Uterus (tissue), 4 donors: ENCODE data around the gene PLEKHB2. TPM values are rescaled to one million over a fixed set of nuclear protein-coding genes. Genes with fewer than 3 reads are reported as not detected.
A peak's percentile ranks its signal among the peaks of the same experiment; 100 is the strongest.

ENCODE experiments used
- DNase-seq, 2 donors: peaks; one replicate each; pipeline ENCODE4 v3.0.0-alpha.2; 2019 to 2020
- H3K27ac ChIP-seq, 2 donors: fragments of 200-600 bp; sonication (generic); 1 replicate in 1 of 2; 2 replicates in 1 of 2; pipeline ENCODE4 v1.5.1; 2016 to 2018
- H3K27me3 ChIP-seq, 2 donors: fragments of 200-600 bp; sonication (generic); one replicate each; pipeline ENCODE4 v1.5.1; 2018 to 2019; ENCODE audit warnings: control low read depth in 1 of 2
- H3K36me3 ChIP-seq, 2 donors: fragments of 200-600 bp; sonication (generic); one replicate each; pipeline ENCODE4 v1.5.1; 2019; ENCODE audit warnings: control low read depth in 1 of 2
- H3K4me1 ChIP-seq, 2 donors: fragments of 200-600 bp; sonication (generic); one replicate each; pipeline ENCODE4 v1.5.1; 2018 to 2019; ENCODE audit warnings: control low read depth in 1 of 2
- H3K4me3 ChIP-seq, 2 donors: fragments of 200-600 bp; sonication (generic); 1 replicate in 1 of 2; 2 replicates in 1 of 2; pipeline ENCODE4 v1.5.1; 2018 to 2019; ENCODE audit warnings: mild to moderate bottlenecking in 1 of 2
- H3K9me3 ChIP-seq, 2 donors: fragments of 200-600 bp; sonication (generic); one replicate each; pipeline ENCODE4 v1.5.1; 2019; ENCODE audit warnings: control low read depth in 1 of 2
- POLR2A ChIP-seq, 2 donors: fragments of 450-650 bp; IDR thresholded peaks; one replicate each; pipeline ENCODE4 v1.6.1; 2016; ENCODE audit warnings: antibody characterized with exemption in 2 of 2, mild to moderate bottlenecking in 1 of 2, moderate library complexity in 1 of 2
- intact Hi-C: fragments of 100-400 bp; cut with DNase I; formaldehyde crosslinking; loops from one replicate; pipeline ENCODE4 v1.15.1; 2023; ENCODE audit warnings: low total_unique reads
- total RNA-seq, 4 donors: library from RNA; depleted of rRNA in 3 of 4; stranded (reverse); fragments of >200 nt in 3 of 4; gene quantifications; one replicate each; pipeline versions ENCODE4 v1.1.0 to v1.2.4, GENCODE V29; 2014 to 2023
- TF ChIP-seq, protein P1 (sequence below), 4 experiments: fragments of 200-600 bp in 2 of 4; fragments of 450-650 bp in 2 of 4; sonication (generic) in 2 of 4; IDR thresholded peaks; one replicate each; pipeline ENCODE4 v1.5.1; 2016 to 2019; ENCODE audit warnings: antibody characterized with exemption in 4 of 4, mild to moderate bottlenecking in 2 of 4, moderate library complexity in 1 of 4
- donor health status: DM: yes; HTN: yes; CAD: no.

Gene PLEKHB2
- total RNA-seq, 4 donors from 2014 or later = 11.8 to 58.9 (median 17.9) TPM

DNA sequence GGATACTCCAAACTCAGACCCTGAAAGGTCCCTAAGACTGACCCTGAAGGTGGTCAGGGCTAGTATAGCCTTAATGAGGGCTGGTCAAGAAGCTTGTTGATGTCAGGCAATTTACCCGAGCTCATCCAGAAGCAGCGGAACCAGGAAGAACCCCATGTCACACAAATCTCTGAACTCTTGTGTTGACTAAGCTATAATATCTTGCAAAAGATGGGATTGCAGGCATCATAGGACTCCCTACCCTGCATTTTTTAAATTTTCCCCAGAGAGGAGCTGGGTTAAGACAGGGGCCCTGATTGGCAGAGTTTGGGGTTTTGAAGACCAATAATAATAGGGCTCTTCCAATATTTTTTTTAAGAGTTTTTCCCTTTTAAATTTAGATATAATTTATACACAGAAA lies 2.0 kb upstream of the PLEKHB2 start:
- Histone ChIP-seq H3K36me3 (no peaks in the 10 kb centered on the region), H3K27me3 (no peaks in the 10 kb centered on the region), H3K4me3 (no peak overlapping the region), H3K27ac (no peak overlapping the region), H3K4me1 (peaks cover 0 to 7% of the 10 kb centered on the region in 2 donors), H3K9me3 (no peaks in the 10 kb centered on the region)
- DNase-seq = no peak
- no peak for TF ChIP-seq POLR2A (IDR thresholded peaks at IDR 0.05)
- TF ChIP-seq, protein P1, sequence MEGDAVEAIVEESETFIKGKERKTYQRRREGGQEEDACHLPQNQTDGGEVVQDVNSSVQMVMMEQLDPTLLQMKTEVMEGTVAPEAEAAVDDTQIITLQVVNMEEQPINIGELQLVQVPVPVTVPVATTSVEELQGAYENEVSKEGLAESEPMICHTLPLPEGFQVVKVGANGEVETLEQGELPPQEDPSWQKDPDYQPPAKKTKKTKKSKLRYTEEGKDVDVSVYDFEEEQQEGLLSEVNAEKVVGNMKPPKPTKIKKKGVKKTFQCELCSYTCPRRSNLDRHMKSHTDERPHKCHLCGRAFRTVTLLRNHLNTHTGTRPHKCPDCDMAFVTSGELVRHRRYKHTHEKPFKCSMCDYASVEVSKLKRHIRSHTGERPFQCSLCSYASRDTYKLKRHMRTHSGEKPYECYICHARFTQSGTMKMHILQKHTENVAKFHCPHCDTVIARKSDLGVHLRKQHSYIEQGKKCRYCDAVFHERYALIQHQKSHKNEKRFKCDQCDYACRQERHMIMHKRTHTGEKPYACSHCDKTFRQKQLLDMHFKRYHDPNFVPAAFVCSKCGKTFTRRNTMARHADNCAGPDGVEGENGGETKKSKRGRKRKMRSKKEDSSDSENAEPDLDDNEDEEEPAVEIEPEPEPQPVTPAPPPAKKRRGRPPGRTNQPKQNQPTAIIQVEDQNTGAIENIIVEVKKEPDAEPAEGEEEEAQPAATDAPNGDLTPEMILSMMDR (IDR thresholded peaks at IDR 0.05) = no peak
- intact Hi-C loops = loop anchor here (10.0 kb wide), 1 partner anchor 738 kb away; no protein-coding TSS in a partner anchor

DNA sequence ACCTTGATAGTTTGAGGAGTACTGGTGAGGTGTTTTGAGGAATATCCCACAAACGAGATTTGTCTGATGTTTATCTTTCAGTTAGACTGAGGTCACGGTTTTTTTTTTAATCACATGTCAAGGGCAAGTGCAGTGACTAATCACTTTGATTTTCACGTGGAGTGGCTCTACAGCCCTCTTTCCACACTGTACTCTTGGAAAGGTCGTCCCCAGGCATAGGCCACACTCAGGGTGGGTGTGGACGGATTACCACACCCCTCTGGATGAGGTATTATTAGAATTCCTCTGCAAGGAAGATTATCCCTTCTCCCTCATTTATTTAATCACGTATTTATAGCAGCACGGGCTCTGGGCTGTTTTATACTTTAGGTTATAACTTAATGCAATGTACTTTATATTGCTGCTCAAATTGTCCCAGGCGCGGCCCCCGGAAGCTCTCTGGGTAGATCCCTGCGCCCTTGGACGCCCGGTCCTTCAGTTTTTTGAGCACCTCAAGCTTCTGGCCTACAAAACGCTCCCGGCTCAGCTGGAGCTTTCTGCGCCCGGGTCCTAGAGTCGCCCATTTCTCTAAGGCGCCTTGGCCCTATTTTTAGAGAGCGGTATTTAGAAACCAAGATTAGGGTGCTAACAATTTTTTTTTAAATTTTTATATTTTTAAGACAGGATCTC lies 515 bp upstream of the PLEKHB2 start:
- TF ChIP-seq, protein P1 (IDR thresholded peaks at IDR 0.05) = no peak
- TF ChIP-seq POLR2A (IDR thresholded peaks at IDR 0.05) = no peak
- Histone ChIP-seq H3K4me3 (peak overlapping the region; percentile 72 to 76), H3K27ac (peak overlapping the region; percentile 79 to 86), H3K4me1 (peaks cover 0 to 7% of the 10 kb centered on the region in 2 donors), H3K9me3 (no peaks in the 10 kb centered on the region), H3K36me3 (no peaks in the 10 kb centered on the region), H3K27me3 (no peaks in the 10 kb centered on the region)
- intact Hi-C loops = loop anchor here (10.0 kb wide), 1 partner anchor 740 kb away; no protein-coding TSS in a partner anchor
- DNase-seq = peak in 1 of 2 donors; percentile 82

DNA sequence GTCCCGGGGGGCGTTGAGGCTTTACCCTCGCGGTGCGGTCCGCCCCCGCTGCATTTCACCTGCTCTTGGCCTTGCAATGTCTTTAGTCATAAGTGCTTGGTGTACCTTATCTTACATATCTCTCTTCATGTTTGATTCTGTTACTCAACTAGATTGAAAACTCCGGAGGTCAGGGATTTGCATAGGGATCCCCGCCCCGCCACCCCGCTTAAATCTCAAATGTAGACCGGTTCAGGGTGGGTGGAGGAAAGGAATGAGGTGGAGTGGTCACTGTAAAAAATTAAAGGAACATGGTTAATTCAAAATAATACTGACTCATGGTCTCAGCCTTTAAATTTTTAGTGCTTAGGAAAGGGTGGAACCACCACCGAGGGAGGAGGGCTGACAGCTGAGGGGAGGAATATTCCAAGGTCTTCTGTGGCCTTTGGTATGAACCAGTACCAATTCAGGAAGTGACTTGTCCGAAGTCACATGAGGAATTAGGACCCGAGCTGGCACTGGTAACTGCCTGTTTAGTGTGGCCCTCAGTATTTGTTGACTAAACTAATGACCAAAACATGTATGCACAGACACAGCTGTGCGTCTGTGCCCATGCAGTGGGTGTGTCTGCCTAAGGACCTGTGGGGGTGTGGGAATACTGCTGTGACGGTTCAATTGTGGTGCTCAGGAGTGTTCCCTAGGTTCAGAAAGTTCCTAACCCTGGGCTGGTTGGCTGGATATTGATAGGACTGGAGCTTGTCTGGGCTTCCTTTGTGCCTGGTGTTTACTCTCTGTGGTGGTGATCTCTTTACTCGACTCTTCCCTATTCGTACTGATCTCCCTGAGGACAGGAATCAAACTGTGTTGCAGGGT lies 1.0 kb downstream of the PLEKHB2 start:
- Histone ChIP-seq H3K4me3 (peak overlapping the region; percentile 72 to 76), H3K27ac (peak overlapping the region; percentile 79 to 86), H3K36me3 (no peaks in the 10 kb centered on the region), H3K27me3 (no peaks in the 10 kb centered on the region), H3K9me3 (no peaks in the 10 kb centered on the region), H3K4me1 (peaks cover 0 to 7% of the 10 kb centered on the region in 2 donors)
- intact Hi-C loops = loop anchor here (10.0 kb wide), 1 partner anchor 741 kb away; no protein-coding TSS in a partner anchor
- no peak for DNase-seq
- TF ChIP-seq, protein P1 (IDR thresholded peaks at IDR 0.05) = no peak
- TF ChIP-seq POLR2A (IDR thresholded peaks at IDR 0.05) = no peak

DNA sequence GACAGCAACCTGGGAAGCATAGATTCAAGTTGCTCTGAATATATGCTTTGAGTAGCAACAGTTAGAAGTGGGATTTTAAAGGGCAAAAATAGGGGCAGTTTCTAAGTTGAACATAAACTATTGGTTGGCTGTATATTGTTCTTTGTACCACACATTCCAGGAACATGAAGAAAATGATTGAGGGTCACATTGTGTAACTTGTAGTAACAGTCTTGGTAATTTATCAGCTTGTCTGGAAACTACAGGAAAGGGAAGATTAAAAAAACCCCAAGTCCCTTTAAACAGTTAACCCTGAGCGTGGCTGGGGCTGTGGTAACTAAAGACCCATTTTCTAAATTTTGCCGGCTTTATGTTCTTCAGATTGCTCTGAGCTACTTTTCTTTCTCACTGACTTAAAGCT lies 7.4 kb downstream of the PLEKHB2 start:
- H3K4me3 ChIP-seq = no peak overlapping the region
- H3K9me3 ChIP-seq = no peaks in the 10 kb centered on the region
- no peak for TF ChIP-seq POLR2A (IDR thresholded peaks at IDR 0.05)
- TF ChIP-seq, protein P1 (IDR thresholded peaks at IDR 0.05) = no peak
- H3K27ac ChIP-seq = no peak overlapping the region
- no peaks in the 10 kb centered on the region for H3K36me3 ChIP-seq
- H3K27me3 ChIP-seq = no peaks in the 10 kb centered on the region
- DNase-seq = no peak
- intact Hi-C loops = no loop called here
- H3K4me1 ChIP-seq = no peaks in the 10 kb centered on the region
